Skin epidermis (tissue), 12 donors: ENCODE data around the gene USP47.

Source experiments
- H3K27ac ChIP-seq, 21 experiments: fragments of 200-600 bp; sonication (generic) in 11 of 21; one replicate each; pipeline ENCODE4 v1.5.0; 2020; ENCODE audit warnings: mild to moderate bottlenecking in 3 of 21, inconsistent platforms in 2 of 21, moderate library complexity in 2 of 21
- H3K4me3 ChIP-seq, 7 experiments: fragments of 200-600 bp; sonication (generic) in 2 of 7; one replicate each; pipeline ENCODE4 v1.5.0; 2020; ENCODE audit warnings: inconsistent platforms in 2 of 7, mild to moderate bottlenecking in 2 of 7, moderate library complexity in 1 of 7

USP47 gene

DNA sequence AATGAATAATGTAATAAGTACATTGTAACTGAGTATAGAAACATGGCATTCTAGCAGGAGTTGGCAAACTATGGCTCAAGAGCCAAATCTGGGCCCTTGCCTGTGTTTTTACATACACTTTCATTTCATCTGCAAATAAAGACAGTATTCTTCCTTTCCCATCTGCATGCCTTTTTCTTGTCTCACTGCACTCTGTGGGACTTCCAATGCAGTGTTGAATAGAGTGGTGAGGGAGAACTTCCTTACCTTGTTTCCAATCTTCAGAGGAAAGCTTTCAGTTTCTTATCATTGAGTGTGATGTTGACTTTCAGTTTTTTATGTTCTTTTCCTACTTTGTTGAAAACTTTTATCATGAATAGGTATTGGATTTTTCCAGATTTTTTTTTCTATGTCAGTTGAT, 82.1 kb downstream of the USP47 start:
- Histone ChIP-seq H3K27ac (no peak overlapping the region), H3K4me3 (no peak overlapping the region)

- H3K4me3 ChIP-seq = no peak overlapping the region
- H3K27ac ChIP-seq = no peak overlapping the region
Measured at GRCh38 chr11:11929920-11930319, 88.1 kb downstream of the USP47 start.

DNA sequence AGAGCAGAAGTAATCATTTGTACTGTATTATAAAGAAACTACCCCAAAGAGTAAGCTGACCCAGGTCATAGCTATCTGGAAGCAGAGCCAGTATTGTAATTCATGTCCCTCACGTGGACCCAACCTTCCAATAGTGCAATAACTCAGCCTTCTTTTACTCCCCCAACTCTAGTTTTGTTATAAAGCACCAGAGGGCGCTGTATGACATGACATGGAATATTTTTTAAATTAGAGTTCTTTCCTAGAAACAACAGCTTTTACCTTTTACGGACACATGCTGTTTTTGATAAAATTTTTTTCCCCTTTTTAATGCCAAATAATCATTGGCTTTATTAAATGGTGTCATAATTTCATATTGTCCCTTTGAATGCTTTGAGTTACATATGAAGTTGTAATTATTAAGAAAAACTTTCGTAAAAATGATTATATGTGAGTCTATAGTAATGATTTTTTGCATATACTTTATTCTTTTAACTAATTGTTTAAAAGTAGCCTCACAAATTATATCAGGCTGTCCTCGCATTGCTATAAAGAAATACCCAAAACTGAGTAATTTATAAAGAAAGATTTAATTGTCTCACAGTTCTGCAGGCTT, 89.8 kb downstream of the USP47 start:
- Histone ChIP-seq H3K27ac (no peak overlapping the region), H3K4me3 (no peak overlapping the region)

DNA sequence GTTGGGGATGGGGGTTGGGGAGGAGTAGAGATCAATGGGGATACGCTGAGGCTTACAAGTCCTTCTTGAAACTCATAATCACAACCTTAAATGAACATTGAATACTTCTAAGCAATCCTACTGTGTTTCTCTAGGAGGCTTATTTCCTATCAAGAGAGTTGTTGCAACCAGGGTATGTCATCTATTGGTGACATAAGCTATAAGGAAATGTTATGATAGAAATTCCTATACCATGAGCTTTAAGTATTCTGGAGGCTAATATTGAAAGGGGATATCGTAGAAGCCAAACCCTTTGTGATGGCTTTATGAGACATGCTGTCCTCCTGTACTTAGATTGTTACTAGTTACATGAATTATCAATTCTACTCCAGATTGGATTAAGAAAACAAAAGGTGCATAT, 93.8 kb downstream of the USP47 start:
- H3K27ac ChIP-seq = no peak overlapping the region
- H3K4me3 ChIP-seq = no peak overlapping the region

GRCh38 chr11:11937433-11937832, 95.7 kb downstream of the USP47 start:
- Histone ChIP-seq H3K27ac (no peak overlapping the region), H3K4me3 (no peak overlapping the region)

DNA sequence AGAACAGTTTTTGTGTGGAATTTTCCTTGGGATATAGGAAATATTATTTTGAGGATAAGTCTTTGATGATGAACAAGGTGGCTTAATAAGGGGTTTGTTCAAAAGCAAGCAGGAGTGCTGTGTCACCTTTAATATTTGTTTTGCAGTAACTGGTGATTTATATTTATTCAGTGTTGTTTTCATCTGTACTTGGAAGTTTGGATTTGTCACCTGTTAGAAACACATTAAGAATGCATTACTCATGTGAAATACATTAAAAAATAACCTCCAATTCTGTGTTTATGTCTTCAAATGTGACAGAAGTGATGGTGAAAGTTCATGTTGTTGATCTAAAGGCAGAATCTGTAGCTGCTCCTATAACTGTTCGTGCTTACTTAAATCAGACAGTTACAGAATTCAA, 96.2 kb downstream of the USP47 start:
- H3K27ac ChIP-seq = no peak overlapping the region
- H3K4me3 ChIP-seq = no peak overlapping the region

- Histone ChIP-seq H3K4me3 (no peak overlapping the region), H3K27ac (no peak overlapping the region)
Measured at GRCh38 chr11:11940551-11940950, 98.8 kb downstream of the USP47 start.

- Histone ChIP-seq H3K4me3 (no peak overlapping the region), H3K27ac (no peak overlapping the region)
Measured at GRCh38 chr11:11942668-11943067, 100.9 kb downstream of the USP47 start.

GRCh38 chr11:11944444-11944843, 102.7 kb downstream of the USP47 start:
- Histone ChIP-seq H3K4me3 (no peak overlapping the region), H3K27ac (no peak overlapping the region)

DNA sequence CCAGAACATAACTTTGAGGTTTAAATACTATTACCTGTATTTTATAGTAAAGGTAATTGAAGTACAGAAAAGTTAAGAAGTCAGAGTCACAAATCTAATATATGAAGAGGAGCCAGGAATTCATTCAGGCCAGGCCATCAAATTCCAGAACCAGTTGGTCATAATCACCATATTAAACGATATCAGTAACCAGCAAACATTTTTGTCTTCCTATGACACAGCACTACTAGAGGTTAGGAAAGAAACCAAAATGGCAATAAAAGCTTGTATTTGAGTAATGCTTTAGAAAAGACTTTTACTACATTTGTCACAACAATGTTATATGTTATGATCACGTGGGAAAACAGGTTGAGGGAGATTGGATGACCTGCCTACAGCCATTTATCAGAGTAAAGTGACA, 104.4 kb downstream of the USP47 start:
- Histone ChIP-seq H3K4me3 (no peak overlapping the region), H3K27ac (no peak overlapping the region)

DNA sequence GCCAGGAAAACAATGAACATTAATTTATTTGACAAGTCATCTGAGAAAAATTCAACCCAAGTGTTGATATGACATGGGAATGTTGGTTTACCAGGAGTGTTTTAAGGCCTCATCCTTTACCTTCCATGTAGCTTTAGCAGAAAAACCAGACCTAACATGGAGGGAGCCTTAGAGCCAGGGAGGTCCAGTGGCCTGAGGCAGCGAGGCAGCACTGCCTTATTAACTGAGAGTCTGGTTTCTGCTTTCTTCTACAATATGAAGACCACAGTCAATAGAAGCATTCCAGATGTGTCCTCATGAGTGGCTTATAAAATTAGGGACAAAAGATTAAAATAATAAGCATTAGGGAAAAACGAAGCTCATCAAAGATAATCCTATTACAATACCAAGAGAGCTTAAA, 105.1 kb downstream of the USP47 start:
- Histone ChIP-seq H3K4me3 (no peak overlapping the region), H3K27ac (no peak overlapping the region)

DNA sequence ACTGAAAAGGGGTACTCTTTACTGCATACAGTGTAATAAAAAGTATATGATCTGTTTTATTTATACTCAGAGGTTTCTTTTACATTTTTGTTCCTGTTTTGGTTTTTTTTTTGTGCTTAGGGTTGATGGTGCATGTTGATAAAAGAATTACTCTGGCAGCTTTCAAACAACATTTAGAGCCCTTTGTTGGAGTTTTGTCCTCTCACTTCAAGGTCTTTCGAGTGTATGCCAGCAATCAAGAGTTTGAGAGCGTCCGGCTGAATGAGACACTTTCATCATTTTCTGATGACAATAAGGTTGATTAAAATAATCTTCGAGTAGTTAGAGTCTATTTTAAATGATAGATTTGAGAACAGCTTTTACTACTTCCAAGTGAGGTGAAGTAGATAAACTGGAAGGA, 106.1 kb downstream of the USP47 start:
- H3K4me3 ChIP-seq = no peak overlapping the region
- H3K27ac ChIP-seq = no peak overlapping the region

DNA sequence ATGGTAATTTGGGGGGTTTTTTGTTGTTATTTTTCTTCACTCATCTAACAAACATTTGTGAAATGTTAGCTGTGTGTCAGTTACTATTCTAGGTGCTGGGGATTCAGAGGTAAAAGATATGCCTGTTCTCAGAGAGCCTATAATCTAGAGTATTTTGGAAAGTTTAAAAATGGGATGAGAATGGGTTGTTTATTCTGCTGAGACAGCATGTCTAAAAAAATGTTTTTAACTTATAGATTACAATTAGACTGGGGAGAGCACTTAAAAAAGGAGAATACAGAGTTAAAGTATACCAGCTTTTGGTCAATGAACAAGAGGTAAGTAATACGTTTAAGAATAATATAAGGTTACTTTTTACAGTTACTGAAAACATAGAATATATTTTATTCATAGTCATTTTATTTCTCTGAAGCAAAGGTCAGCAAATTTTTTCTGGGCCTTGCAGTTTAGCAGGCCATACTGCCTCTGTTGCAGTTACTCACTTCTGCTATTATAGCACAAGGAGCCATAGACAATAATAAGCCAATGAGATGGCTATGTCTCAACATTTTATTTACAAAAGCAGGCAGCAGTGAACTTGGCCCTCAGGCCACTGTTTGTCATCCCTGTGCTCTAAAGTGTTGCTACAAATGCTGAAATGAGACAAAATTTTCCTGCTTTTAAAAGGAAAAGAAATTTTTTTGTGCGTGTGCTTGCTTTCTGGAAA, 106.6 kb downstream of the USP47 start:
- no peak overlapping the region for H3K27ac ChIP-seq
- H3K4me3 ChIP-seq = no peak overlapping the region

- Histone ChIP-seq H3K4me3 (no peak overlapping the region), H3K27ac (no peak overlapping the region)
Measured at GRCh38 chr11:11949482-11949881, 107.7 kb downstream of the USP47 start.

DNA sequence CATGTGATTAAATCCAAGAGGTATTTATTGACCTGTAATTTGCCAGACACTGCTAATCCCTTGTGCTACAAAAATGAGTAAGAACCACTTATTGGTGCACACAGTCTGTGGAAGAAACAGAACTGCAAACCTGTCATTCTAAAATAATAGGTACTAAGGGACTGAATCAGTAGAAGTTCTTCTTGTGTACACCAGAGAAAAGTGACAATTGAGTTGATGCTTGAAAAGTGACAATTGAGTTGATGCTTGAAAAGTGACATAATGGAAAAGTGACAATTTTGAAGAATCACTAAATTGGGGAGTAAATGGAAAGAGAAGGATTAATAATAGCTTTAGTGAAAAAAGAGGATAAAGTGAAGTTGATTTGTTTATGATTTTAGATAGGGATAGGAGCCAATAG, 110.3 kb downstream of the USP47 start:
- no peak overlapping the region for H3K4me3 ChIP-seq
- no peak overlapping the region for H3K27ac ChIP-seq

GRCh38 chr11:11956006-11956405, 114.2 kb downstream of the USP47 start:
- H3K4me3 ChIP-seq = no peak overlapping the region
- H3K27ac ChIP-seq = no peak overlapping the region

DNA sequence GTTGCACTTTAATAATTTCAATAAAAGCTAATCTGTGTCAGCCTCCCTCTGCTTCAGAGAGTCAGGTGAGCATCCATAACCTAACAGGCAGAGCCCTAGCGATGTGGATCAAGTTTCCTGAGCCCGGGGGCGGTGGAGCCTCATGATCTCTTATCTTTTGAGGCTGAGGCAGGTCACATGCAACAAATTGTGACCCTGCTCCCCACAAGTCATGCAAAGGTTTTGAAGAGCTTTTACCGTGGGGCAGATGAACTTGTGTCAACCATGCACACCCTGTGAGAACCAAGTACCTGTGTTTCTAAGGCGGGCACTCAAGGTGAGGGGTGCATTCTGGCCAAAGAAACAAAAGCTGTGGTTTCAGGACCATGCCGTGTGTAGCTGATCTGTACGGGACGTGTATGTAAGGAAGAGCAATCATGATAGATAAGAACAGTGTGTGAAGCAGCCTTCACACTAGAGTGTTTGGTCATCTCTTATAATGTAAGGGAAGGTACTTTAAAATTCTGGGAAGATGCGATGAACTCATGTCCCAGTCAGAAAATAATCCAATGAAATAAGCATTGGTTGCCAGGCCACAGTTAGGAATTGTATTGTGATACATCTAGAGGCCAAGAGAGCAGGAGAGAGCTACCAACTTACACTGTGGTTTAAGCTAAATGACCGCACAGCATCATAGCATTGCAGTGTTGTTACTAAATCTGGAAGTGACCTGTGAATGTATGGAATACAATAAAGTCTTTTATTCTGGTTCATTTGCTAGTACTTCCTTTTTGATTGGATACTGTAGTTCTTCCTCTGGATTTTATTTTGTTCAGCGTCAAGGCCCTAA, 116.8 kb downstream of the USP47 start:
- no peak overlapping the region for H3K4me3 ChIP-seq
- H3K27ac ChIP-seq = no peak overlapping the region

DNA sequence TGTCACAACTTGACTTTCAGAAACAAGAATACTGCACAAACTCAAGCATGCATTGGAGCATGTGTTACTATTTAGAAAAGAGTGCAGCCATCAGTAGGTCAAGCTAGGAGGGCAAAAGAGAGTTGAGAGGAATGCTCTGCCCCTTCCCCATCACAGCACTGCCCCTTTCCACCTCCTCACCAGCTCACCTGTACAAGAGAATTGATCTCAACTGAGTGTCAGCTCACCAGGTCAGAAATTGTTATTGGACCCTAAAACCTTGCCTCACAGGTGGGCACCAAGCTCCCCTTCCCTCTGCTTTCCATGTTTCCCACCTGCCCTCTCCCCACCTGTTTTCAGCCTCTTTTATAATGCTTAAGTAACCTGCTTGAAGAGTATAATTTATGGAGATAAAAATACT, 117.8 kb downstream of the USP47 start:
- Histone ChIP-seq H3K4me3 (no peak overlapping the region), H3K27ac (peak overlapping the region in 1 of 21 experiments; percentile 57)

- Histone ChIP-seq H3K4me3 (no peak overlapping the region), H3K27ac (peak overlapping the region in 3 of 21 experiments; percentile 10 to 57 (median 42))
Measured at GRCh38 chr11:11960687-11961086, 118.9 kb downstream of the USP47 start.

DNA sequence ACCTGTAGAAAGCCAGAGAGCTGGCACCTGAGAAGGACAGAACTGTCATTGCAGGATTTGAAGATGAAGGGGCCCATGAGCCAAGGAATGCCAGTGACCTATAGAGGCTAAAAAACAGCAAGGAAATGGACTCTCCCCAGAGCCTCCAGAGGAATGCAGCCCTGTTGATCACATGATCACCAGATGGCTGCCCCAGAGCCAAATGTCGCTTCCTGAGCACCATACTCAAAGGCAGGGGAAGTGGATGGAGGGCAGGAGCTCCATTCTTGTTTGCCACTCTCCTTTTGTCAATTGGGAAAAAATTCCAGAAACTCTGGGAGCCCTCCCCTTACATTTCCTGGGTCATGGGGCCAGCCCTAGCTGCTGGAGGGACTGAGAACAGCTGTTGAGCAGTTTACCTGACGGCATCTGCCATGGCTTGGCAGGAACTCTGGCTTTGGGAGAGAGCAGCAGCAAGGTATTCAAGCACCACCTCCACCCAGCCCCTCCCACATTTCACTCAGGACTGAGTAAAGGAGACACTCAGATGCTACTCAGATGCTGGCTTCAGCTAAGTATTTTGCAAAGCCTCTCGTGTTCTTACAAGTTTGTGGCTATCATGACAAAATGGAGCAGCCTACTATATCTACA, 119.7 kb downstream of the USP47 start:
- peak overlapping the region in 1 of 21 experiments; percentile 16 for H3K27ac ChIP-seq
- H3K4me3 ChIP-seq = no peak overlapping the region

DNA sequence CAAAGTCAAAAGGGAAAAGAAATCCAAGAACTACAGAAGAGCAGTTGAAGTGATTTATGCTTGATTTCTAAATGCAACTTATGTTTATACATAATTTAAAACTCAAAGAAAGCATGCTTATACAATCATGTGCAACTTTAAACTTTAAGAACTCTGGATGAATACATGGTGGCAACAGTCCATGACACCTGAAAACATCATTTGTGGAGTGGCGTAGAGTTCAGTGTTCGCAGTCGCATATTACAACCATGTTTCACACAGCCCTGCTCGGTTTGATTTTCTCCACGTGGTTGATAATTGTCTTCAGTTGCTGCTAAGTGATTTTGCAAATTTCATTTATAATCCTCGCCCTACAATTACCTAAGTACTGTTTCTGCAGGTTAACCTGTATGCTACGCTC, 121.3 kb downstream of the USP47 start:
- Histone ChIP-seq H3K4me3 (no peak overlapping the region), H3K27ac (no peak overlapping the region)
